Measurements from ENCODE around the gene CCDC197. TPM values are rescaled to one million over a fixed set of nuclear protein-coding genes. Genes with fewer than 3 reads are reported as not detected.

The CCDC197 gene
- total RNA-seq, 1 donor from 2014 or later = not detected

DNA sequence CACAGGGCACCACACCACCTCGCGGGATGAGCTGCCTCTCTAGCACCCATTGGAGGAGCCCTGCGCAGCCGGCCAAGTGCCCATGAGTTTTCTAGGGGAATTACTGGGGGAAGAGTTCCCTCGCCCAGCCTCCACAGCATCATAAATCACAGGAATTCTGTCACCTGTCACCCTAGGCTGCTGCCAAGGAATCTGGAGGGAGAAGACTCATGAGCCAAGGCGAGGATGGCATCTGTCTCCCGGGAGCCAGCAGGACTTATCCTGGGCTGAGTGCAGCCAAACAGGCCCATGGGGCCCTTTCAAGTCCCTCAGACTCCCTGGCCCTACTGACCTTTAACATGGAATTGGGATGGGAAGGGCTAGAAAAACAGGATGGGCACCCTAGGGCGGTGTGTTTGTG is 21.2 kb downstream of the CCDC197 start:
- TF ChIP-seq, protein P1, sequence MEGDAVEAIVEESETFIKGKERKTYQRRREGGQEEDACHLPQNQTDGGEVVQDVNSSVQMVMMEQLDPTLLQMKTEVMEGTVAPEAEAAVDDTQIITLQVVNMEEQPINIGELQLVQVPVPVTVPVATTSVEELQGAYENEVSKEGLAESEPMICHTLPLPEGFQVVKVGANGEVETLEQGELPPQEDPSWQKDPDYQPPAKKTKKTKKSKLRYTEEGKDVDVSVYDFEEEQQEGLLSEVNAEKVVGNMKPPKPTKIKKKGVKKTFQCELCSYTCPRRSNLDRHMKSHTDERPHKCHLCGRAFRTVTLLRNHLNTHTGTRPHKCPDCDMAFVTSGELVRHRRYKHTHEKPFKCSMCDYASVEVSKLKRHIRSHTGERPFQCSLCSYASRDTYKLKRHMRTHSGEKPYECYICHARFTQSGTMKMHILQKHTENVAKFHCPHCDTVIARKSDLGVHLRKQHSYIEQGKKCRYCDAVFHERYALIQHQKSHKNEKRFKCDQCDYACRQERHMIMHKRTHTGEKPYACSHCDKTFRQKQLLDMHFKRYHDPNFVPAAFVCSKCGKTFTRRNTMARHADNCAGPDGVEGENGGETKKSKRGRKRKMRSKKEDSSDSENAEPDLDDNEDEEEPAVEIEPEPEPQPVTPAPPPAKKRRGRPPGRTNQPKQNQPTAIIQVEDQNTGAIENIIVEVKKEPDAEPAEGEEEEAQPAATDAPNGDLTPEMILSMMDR (conservative IDR thresholded peaks at IDR 0.05; ENCODE audit: low read depth, low read length) = no peak
- no peak overlapping the region for H3K4me3 ChIP-seq (ENCODE audit: low read depth, low read length)
- no peak for DNase-seq (ENCODE audit: low read depth)

DNA sequence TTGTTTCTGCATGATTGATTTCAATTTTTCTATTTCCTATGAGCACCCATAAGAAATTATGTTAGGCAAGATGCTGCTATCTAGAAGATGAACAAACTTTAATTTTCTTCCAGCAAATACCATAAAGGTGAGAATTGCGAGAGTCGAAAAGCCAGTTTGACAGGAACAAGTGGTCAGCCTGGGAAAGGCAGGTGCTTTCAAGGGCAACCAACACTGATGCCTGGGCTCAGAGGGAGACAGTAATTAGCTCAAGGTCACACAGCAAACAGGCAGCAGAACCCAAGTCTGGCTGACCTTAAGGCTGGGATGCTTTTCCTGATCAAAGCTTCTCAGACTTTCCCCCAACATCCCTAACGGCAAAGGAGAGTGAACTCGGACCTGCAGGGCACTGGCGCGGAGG is 22.2 kb downstream of the CCDC197 start:
- H3K4me3 ChIP-seq (ENCODE audit: low read depth, low read length) = no peak overlapping the region
- no peak for DNase-seq (ENCODE audit: low read depth)
- TF ChIP-seq, protein P1 (conservative IDR thresholded peaks at IDR 0.05; ENCODE audit: low read depth, low read length) = no peak

DNA sequence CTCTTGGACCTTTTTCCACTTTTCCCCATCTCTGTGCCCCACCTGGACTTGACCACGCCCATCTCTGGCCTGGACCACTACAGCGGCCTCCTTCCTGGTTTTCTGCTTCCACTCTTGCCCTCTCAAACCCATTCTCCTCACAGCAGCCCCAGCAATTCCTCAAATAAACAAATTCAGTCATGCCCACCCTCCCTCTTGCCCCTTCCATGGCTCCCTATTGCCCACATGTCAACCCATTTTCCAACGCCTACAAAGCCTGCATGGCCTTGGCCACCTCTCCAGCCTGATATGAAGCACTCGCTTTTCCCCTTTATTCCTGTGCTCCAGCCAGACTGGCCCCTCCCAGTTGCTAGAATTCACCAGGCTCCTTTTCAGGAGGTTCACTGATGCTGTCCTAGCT is 23.2 kb downstream of the CCDC197 start:
- no peak for DNase-seq (ENCODE audit: low read depth)
- TF ChIP-seq, protein P1 (conservative IDR thresholded peaks at IDR 0.05; ENCODE audit: low read depth, low read length) = no peak
- H3K4me3 ChIP-seq (ENCODE audit: low read depth, low read length) = no peak overlapping the region

DNA sequence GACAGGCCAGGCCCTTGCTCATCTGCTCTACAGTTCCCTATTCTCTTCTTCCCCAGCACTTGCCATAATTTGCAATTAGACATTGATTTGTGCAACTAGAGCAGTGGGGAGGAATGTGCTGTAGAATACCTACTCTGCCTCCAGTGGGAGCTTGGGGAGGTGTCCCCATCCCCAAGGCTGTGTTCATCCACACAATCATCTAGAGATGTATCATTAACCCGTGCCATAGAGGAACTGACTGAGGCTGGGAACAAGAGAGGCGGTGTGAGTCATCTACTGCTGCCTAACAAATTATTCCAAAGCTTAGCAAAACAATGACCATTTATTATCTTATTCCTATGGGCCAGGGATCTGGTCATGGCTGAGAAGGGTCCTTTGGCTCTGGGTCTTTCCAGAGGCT is 23.9 kb downstream of the CCDC197 start:
- H3K4me3 ChIP-seq (ENCODE audit: low read depth, low read length) = no peak overlapping the region
- DNase-seq (ENCODE audit: low read depth) = peak; percentile 53
- TF ChIP-seq, protein P1 (conservative IDR thresholded peaks at IDR 0.05; ENCODE audit: low read depth, low read length) = peak; percentile 31

DNA sequence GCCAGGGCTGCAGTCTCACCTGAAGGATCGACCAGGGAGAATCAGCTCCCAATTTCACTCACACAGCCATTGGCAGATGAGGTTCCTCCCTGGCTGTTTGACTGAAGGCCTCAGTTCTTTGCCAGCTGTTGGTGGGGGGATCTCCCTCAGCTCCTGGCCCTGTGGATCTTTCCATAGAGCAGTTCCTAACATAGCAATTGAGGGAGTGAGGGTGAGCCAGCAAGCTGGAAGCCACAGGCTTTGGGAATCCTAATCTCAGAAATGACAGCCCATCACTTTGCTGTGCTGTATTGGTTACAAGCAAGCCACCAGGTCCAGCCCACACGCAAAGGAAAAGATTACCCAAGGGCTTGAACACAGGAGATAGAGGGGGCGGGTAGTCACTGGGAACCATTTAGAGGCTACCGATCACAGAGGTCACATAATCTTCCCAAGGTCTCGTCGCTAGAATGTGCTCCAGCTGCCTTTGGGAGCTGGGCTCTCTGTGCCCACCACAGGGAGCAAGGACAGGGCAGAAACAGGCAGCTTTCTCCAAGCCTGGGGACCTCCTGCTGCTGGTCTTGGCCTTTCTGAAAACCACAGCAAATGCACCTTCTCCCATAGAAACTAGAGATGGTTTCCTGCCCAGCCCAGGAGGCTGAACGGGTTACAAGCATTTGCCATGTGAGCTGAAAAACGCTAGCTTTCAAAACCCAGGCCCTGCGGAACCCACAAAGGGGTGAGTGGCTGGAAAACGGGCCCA is 24.5 kb downstream of the CCDC197 start:
- H3K4me3 ChIP-seq (ENCODE audit: low read depth, low read length) = no peak overlapping the region
- TF ChIP-seq, protein P1 (conservative IDR thresholded peaks at IDR 0.05; ENCODE audit: low read depth, low read length) = no peak
- no peak for DNase-seq (ENCODE audit: low read depth)

DNA sequence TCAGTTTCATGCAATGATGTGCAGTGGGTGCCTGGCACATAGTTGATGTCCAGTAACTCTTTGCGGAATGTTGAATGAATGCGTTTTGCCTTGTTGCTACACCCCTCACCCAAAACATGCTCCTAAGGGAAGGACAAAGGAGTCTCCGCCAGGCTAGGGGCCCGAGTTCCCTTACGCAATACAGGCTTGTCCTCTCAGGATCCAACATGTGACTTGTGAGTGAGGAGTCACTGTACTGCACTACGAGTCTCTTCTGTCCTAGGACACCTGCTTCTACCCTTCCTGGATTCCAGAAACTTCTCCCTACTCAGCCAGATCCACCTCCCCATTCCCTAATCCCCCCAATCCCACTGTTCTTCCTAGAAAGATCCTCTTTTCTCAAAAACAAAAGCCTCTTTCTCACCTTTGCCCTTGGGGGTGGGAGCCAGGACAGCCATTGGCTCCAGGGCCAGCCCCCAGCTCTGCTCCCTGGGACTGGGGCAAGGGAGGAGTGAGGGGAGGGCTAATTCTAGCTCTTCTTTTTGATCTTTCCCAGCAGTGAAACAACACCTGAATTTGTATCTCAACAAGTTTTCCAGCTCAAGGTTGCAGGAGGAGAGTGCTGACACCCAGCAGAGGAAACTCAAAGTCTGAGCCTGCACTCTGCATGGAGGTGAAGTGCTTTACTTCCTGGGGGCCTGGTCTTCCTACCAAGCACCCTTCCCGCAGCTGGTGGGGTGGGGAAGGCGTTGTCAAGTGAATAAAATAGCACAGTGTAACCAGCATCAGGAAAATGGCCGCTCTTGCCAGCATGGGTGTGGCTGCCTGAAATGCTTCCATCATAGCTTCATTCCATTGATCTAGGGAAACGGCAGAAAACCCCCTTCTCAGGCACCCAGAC is 25.7 kb downstream of the CCDC197 start:
- no peak overlapping the region for H3K4me3 ChIP-seq (ENCODE audit: low read depth, low read length)
- no peak for DNase-seq (ENCODE audit: low read depth)
- TF ChIP-seq, protein P1 (conservative IDR thresholded peaks at IDR 0.05; ENCODE audit: low read depth, low read length) = no peak
